ENCODE data around the gene IRX4.

DNA sequence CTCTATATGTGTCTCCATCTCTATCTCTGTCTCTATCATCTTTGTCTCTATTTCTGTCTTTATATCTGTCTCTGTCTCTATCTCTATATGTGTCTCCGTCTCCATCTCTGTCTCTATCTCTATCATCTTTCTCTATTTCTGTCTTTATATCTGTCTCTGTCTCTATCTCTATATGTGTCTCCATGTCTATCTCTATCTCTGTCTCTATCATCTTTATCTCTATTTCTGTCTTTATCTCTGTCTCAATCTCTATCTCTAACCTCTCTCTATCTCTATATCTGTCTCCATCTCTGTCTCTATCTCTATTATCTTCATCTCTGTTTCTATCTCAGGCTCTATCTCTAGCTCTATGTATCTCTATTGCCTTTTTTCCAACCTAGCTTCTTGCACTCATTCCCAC, 37.0 kb downstream of the IRX4 start:
- TF ChIP-seq, protein P1, sequence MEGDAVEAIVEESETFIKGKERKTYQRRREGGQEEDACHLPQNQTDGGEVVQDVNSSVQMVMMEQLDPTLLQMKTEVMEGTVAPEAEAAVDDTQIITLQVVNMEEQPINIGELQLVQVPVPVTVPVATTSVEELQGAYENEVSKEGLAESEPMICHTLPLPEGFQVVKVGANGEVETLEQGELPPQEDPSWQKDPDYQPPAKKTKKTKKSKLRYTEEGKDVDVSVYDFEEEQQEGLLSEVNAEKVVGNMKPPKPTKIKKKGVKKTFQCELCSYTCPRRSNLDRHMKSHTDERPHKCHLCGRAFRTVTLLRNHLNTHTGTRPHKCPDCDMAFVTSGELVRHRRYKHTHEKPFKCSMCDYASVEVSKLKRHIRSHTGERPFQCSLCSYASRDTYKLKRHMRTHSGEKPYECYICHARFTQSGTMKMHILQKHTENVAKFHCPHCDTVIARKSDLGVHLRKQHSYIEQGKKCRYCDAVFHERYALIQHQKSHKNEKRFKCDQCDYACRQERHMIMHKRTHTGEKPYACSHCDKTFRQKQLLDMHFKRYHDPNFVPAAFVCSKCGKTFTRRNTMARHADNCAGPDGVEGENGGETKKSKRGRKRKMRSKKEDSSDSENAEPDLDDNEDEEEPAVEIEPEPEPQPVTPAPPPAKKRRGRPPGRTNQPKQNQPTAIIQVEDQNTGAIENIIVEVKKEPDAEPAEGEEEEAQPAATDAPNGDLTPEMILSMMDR (IDR thresholded peaks at IDR 0.05 in 4 of 5, conservative IDR thresholded peaks at IDR 0.05 in 1 of 5) = no peak
- no peak for TF ChIP-seq POLR2A (IDR thresholded peaks at IDR 0.05)

Measured in gastrocnemius medialis (tissue), 4 donors.